ENCODE measurements around the gene AUP1.
A peak's percentile ranks its signal among the peaks of the same experiment; 100 is the strongest.
"Not testable (repeated sequence)": the region's sequence is repeated elsewhere in the genome, so short reads cannot be mapped to it uniquely, and the experiment has no call there.

AUP1 gene

GRCh38 chr2:74500578-74500946 is 28.9 kb downstream of the AUP1 start:
- DNase-seq: no peak

GRCh38 chr2:74499940-74500577 is 29.4 kb downstream of the AUP1 start:
- DNase-seq: no peak

DNA sequence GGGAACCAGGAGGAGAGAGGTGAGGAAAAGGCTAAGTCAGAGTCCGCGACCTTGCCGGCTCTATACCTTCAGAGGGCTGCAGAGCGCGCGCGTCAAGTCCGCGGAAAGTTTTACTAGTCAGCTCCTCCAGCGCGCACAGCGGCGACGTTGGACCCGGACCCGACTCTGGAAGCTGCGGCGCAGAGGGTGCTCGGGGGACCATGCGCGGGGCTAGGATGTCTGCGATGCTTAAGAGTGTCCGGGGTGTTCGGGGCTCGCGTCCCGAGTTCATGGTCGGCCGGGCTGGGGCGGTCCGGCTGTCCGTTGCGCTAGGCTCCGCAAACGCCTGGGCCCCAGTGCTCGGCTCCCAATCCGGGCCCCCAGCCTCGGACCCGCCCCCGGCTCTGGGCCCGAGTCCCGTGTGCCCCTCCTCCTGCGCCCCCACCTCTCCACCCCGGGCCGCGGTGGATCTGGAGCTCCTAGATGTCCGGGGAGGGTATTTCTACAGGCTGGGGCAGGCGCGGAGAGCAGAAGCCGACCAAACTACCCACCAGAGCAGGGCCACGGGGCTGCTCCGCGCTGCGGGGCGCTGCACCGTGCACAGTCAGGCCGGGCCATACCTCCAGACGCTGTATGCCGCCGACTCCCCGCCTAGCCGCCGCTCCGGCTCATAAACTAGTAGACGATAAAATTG is 30.1 kb downstream of the AUP1 start, which contains the start of gene LBX2:
Gene LBX2, minus strand, starts transcription at position 337 of the 673 bp plus-strand sequence. Its CDS starts 66 bp downstream, at position 271.
- DNase-seq: no peak

DNA sequence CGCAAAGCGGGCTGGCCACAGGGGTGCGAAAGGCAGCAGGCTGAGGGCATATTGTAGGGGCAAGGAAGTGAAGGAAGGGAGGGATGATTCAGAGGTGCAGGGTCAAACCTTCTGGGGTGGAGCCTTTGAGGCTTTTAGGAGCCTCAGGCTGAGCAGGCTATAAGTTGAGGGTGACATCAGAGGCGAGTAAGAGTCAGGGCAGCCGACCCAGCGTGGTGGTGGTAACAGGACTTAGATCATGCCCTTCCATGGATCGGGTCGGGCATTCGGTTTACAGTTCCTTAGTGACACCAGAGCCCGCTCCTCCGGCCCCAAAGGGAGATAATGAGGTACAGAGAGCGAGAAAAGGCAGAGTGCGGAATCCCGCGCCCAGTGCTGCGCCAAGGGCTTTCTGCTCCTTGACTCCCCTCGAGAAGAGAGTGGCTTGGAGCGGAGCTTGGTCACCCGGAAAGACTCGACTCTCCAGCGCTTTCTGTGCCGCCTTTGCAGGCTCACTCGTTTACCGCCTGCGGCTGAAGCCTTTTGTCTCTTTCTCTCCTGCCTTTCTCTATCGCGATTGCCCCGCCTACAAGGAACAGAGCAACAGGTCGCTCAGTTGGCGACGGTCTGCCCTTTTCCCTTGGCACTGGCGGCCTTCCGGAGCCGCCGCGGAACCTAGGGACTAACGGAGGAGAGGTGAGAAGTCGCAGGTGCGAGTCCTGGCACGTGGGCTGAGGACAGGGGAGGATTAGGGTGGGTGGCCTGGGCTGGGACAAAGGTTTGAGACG is 30.8 kb downstream of the AUP1 start:
- no peak for DNase-seq

DNA sequence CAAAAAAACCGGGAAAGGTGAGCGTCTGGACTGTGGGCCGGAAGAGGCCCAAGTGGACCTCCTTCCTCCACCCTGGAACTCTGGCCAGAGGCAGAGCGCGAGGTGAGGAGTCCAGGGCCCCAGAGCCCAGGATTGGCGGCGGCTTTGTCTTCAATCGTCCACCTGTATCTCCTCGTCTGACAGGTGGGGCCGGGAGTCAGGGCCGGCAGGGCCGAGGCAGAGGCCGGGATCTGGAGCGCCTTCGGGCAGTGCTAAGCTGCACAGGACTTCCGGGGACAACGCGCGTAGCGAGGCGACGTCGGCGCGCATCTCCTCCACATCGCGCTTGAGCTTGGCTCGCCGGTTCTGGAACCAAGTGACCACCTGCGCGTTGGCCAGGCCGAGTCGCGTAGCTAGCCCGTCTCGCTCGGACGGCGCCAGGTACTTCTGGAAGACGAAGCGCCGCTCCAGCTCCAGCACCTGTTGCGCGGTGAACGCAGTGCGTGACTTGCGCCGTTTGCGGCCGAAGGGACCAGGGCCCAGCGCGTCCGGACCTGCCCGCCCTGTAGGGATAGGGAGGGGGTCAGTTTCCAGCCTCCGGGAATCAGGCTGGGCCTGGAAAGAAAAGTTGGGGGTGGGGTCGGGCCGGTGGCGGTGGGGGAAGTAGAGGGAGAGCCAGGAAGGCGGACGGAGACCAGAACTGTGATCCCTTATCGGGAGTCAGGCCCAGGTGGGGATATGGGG is 31.6 kb downstream of the AUP1 start:
- no peak for DNase-seq

- no peak for DNase-seq
Measured at GRCh38 chr2:74496997-74497776, 32.3 kb downstream of the AUP1 start.

DNA sequence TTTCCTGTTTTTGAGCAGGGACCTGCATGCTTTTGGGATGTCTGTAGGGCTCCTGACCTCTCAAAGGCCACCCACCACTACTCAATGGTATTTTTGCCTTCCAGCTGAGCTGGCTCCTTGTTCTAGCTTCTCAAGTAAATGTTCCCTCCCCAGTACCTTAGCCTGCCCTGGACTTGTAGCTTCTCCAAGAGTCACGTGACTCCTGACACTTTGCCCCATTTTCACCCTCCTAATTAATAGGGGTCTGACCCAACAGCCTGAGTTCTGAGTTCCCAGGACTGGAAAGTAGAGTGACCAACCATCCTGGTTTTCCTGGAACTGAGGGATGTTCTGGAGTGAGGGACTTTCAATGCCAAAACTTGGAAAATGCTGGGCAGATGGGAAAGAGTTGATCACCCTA is 34.1 kb downstream of the AUP1 start:
- no peak for DNase-seq

- no peak for DNase-seq
Measured at GRCh38 chr2:74493546-74493945, 36.0 kb downstream of the AUP1 start.

- no peak for DNase-seq
Measured at GRCh38 chr2:74491648-74492544, 37.6 kb downstream of the AUP1 start.

GRCh38 chr2:74489906-74490305 is 39.6 kb downstream of the AUP1 start:
- no peak for DNase-seq

- DNase-seq: no peak
Measured at GRCh38 chr2:74488643-74489481, 40.6 kb downstream of the AUP1 start.

GRCh38 chr2:74486141-74486540 is 43.4 kb downstream of the AUP1 start:
- no peak for DNase-seq

GRCh38 chr2:74483675-74484164 is 45.8 kb downstream of the AUP1 start:
- DNase-seq: not testable (repeated sequence)

GRCh38 chr2:74482801-74483674 is 46.5 kb downstream of the AUP1 start, which contains the start of the genes CCDC142 and TTC31:
Gene CCDC142, minus strand, starts transcription at chr2:74482998. Its CDS starts 161 bp downstream, at chr2:74482837.
Gene TTC31, plus strand, starts transcription at chr2:74483081. Its CDS starts 15 bp downstream, at chr2:74483096.
- DNase-seq: peak; percentile 85 to 100 (median 95)

- peak in 15 of 58 donors; percentile 51 to 84 (median 71) for DNase-seq
Measured at GRCh38 chr2:74481961-74482800, 47.3 kb downstream of the AUP1 start.

DNA sequence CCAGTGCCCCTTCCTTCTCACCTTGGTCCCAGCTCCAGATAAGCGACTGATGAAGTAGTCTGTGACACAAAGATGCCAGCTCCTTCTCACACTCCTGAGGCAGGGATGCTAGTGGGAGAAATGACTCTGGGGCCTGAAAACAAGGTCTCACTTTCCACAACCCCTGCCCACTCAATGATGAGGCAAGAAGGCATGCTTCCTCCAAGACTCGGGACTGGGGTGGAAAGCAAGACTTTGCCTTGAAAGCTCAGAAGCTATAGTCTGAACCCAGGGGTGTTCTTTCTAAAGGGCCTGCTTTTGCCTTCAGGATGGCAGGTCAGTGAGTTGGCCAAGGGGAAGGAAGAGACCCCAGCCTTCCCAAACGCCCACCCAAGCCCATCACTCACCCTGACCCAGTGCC is 48.1 kb downstream of the AUP1 start:
- no peak for DNase-seq

All from anterior cingulate cortex (tissue), 58 donors.